Fibroblast of lung (primary cell): ENCODE data around the gene PFKFB2. TPM values are rescaled to one million over a fixed set of nuclear protein-coding genes. Genes with fewer than 3 reads are reported as not detected.
A peak's percentile ranks its signal among the peaks of the same experiment; 100 is the strongest.

Experiments used
- DNase-seq, 2 donors: peaks; one replicate each; pipeline versions ENCODE4 v3.0.0 to v3.0.0-alpha.2; 2010; ENCODE audit warnings: low read depth in 2 of 2
- H2AFZ ChIP-seq: 2 replicates; pipeline ENCODE4 v1.5.1; 2012; ENCODE audit warnings: low read length, control low read depth, inconsistent platforms
- H3K27ac ChIP-seq: 2 replicates; pipeline ENCODE4 v1.5.1; 2011; ENCODE audit warnings: low read length, control low read depth; ENCODE audit not compliant: insufficient read depth
- H3K27me3 ChIP-seq: 2 replicates; pipeline ENCODE4 v1.5.1; 2011; ENCODE audit warnings: mild to moderate bottlenecking, low read length; ENCODE audit not compliant: control insufficient read depth, insufficient read depth
- H3K36me3 ChIP-seq: 2 replicates; pipeline ENCODE4 v1.5.1; 2011; ENCODE audit warnings: low read length; ENCODE audit not compliant: control insufficient read depth, insufficient read depth
- H3K4me1 ChIP-seq: 2 replicates; pipeline ENCODE4 v1.5.1; 2011; ENCODE audit warnings: low read length; ENCODE audit not compliant: control insufficient read depth, insufficient read depth; ENCODE audit errors: extremely low read depth
- H3K4me2 ChIP-seq: 2 replicates; pipeline ENCODE4 v1.5.1; 2011; ENCODE audit warnings: low read length, control low read depth; ENCODE audit not compliant: insufficient read depth; ENCODE audit errors: extremely low read depth
- H3K4me3 ChIP-seq, 4 experiments: fragments of 200-600 bp in 1 of 4; sonication (generic) in 1 of 4; replicated peaks in 1 of 4; 2 replicates each; pipeline ENCODE4 v1.5.1; 2011 to 2016; ENCODE audit warnings: low read length in 4 of 4, low read depth in 3 of 4, mild to moderate bottlenecking in 3 of 4, control low read depth in 2 of 4, inconsistent platforms in 1 of 4, mixed read lengths in 1 of 4; ENCODE audit not compliant: insufficient read depth in 1 of 4; ENCODE audit errors: control extremely low read depth in 1 of 4
- H3K79me2 ChIP-seq: 2 replicates; pipeline ENCODE4 v1.5.1; 2012; ENCODE audit warnings: mild to moderate bottlenecking, low read length, inconsistent platforms; ENCODE audit not compliant: control insufficient read depth, insufficient read depth
- H3K9ac ChIP-seq: 2 replicates; pipeline ENCODE4 v1.5.1; 2011; ENCODE audit warnings: mild to moderate bottlenecking, low read length, control low read depth; ENCODE audit not compliant: insufficient read depth
- H3K9me3 ChIP-seq: 2 replicates; pipeline ENCODE4 v1.5.1; 2012; ENCODE audit warnings: low read depth, low read length; ENCODE audit not compliant: control insufficient read depth, insufficient read depth
- H4K20me1 ChIP-seq: 2 replicates; pipeline ENCODE4 v1.5.1; 2011; ENCODE audit warnings: low read length; ENCODE audit not compliant: control insufficient read depth, insufficient read depth; ENCODE audit errors: extremely low read depth
- EZH2 ChIP-seq: IDR thresholded peaks from 2 replicates; pipeline ENCODE4 v1.5.1; 2012; ENCODE audit warnings: low read length, control low read depth, mild to moderate bottlenecking; ENCODE audit errors: missing control alignments
- polyA plus RNA-seq, 2 donors: library from polyadenylated mRNA; depleted of rRNA in 1 of 2; stranded (reverse) in 1 of 2; unstranded in 1 of 2; fragments of >200 nt; gene quantifications; 2 replicates each; pipeline ENCODE4 v1.2.1, GENCODE V29; 2011 to 2012; ENCODE audit warnings: missing spikeins in 1 of 2
- total RNA-seq: library from RNA; depleted of rRNA; stranded (reverse); fragments of >200 nt; gene quantifications from 2 replicates; pipeline ENCODE4 v1.2.1, GENCODE V29; 2014
- TF ChIP-seq, protein P1 (sequence below), 2 donors: IDR thresholded peaks in 1 of 2; conservative IDR thresholded peaks in 1 of 2; 1 replicate in 1 of 2; 2 replicates in 1 of 2; pipeline ENCODE4 v1.5.1; 2011 to 2012; ENCODE audit warnings: low read length in 2 of 2, control low read depth in 1 of 2, inconsistent platforms in 1 of 2, low read depth in 1 of 2, mild to moderate bottlenecking in 1 of 2

The PFKFB2 gene
- total and polyA plus RNA-seq, 2 donors (not counting 1 experiment from before 2014, with no cell fraction given): 3.2 to 7.6 TPM

DNA sequence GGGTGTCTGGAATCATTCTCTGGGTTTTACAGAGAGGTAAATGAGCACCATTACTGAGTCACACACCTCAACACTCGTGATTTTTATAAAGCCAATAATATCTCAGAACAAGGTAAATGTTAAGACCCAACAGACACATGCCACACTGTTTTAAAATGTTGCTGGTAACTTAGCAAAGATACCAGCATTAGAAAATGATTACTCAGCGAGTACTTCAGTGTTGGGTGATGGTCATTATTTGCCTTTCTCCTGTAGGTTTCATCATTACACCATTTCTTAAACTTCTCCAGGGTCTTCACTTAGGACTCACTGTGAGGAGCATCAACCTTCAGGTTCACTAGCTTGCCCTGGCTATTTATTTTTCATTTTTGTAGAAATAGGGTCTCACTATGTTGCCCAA is 28.7 kb downstream of the PFKFB2 start:
- Histone ChIP-seq H3K4me3 (no peak overlapping the region), H4K20me1 (no peaks in the 10 kb centered on the region), H3K4me1 (no peaks in the 10 kb centered on the region), H2AFZ (no peak overlapping the region), H3K4me2 (no peak overlapping the region), H3K36me3 (no peaks in the 10 kb centered on the region), H3K9me3 (no peaks in the 10 kb centered on the region), H3K79me2 (no peaks in the 10 kb centered on the region), H3K27me3 (no peaks in the 10 kb centered on the region), H3K27ac (no peak overlapping the region), H3K9ac (no peak overlapping the region)
- no peak for DNase-seq
- no peak for TF ChIP-seq EZH2
- TF ChIP-seq, protein P1, sequence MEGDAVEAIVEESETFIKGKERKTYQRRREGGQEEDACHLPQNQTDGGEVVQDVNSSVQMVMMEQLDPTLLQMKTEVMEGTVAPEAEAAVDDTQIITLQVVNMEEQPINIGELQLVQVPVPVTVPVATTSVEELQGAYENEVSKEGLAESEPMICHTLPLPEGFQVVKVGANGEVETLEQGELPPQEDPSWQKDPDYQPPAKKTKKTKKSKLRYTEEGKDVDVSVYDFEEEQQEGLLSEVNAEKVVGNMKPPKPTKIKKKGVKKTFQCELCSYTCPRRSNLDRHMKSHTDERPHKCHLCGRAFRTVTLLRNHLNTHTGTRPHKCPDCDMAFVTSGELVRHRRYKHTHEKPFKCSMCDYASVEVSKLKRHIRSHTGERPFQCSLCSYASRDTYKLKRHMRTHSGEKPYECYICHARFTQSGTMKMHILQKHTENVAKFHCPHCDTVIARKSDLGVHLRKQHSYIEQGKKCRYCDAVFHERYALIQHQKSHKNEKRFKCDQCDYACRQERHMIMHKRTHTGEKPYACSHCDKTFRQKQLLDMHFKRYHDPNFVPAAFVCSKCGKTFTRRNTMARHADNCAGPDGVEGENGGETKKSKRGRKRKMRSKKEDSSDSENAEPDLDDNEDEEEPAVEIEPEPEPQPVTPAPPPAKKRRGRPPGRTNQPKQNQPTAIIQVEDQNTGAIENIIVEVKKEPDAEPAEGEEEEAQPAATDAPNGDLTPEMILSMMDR (conservative IDR thresholded peaks at IDR 0.05 in 1 of 2, IDR thresholded peaks at IDR 0.05 in 1 of 2; ENCODE audit: low read depth in 1 of 2, low read length in 2 of 2): no peak

DNA sequence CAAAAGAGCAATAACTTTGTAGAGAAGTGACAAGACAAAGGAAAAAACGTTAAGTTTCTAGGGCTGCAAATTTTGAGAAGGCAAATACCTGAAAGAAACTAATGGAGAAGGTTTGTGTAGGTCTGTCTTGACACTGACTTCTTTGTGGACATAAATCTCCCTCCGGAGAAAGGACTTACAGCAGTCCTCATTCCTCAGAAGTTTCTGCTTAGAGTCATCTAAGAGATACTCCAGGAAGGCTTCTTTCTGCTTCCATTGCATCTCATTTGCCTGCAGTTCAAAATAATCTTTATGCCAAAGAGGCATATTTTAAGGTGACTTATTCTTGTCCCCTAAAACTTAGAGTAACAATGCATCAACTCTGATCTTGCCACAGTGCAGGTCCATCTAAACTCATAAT is 31.2 kb downstream of the PFKFB2 start:
- no peak overlapping the region for H3K4me3 ChIP-seq
- H2AFZ ChIP-seq: no peak overlapping the region
- no peak overlapping the region for H3K4me2 ChIP-seq
- no peak overlapping the region for H3K9ac ChIP-seq
- H3K4me1 ChIP-seq: no peaks in the 10 kb centered on the region
- H3K27ac ChIP-seq: no peak overlapping the region
- H3K36me3 ChIP-seq: no peaks in the 10 kb centered on the region
- H3K79me2 ChIP-seq: no peaks in the 10 kb centered on the region
- no peaks in the 10 kb centered on the region for H3K27me3 ChIP-seq
- no peaks in the 10 kb centered on the region for H3K9me3 ChIP-seq
- TF ChIP-seq, protein P1 (conservative IDR thresholded peaks at IDR 0.05 in 1 of 2, IDR thresholded peaks at IDR 0.05 in 1 of 2; ENCODE audit: low read depth in 1 of 2, low read length in 2 of 2): no peak
- TF ChIP-seq EZH2: no peak
- no peaks in the 10 kb centered on the region for H4K20me1 ChIP-seq
- DNase-seq: peak in 1 of 2 donors; percentile 22

DNA sequence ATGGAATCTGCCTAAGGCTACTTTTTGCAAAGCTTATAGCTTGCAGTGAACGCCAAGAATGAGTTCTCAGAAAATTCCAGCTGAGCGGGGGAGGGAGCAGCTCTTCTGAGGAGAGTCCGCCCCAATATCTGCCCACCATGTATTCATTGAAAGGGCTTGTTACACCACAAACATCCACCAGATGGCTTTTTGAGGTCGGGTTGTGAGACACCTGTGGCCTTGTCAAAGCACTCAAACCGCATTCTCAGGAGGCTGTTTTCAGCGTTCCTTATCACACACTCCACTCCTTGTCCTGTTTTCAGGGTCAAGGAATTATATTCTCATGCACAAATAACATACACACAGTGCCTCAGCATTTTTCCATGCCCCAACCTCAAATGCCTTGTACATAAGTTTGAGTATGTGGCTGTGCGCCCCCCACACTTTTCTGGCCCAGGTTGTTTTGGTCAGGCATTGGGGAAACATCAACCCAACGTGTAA is 31.7 kb downstream of the PFKFB2 start:
- no peaks in the 10 kb centered on the region for H4K20me1 ChIP-seq
- no peaks in the 10 kb centered on the region for H3K9me3 ChIP-seq
- no peak overlapping the region for H3K4me2 ChIP-seq
- H3K27me3 ChIP-seq: no peaks in the 10 kb centered on the region
- no peaks in the 10 kb centered on the region for H3K36me3 ChIP-seq
- no peak overlapping the region for H3K9ac ChIP-seq
- no peak overlapping the region for H3K27ac ChIP-seq
- no peak for TF ChIP-seq EZH2
- TF ChIP-seq, protein P1 (conservative IDR thresholded peaks at IDR 0.05 in 1 of 2, IDR thresholded peaks at IDR 0.05 in 1 of 2; ENCODE audit: low read depth in 1 of 2, low read length in 2 of 2): peak; percentile 57 to 66
- no peaks in the 10 kb centered on the region for H3K4me1 ChIP-seq
- no peak overlapping the region for H3K4me3 ChIP-seq
- peak; percentile 56 to 77 for DNase-seq
- no peak overlapping the region for H2AFZ ChIP-seq
- H3K79me2 ChIP-seq: no peaks in the 10 kb centered on the region
